Measurements from ENCODE around the gene BHMT. TPM values are rescaled to one million over a fixed set of nuclear protein-coding genes. Genes with fewer than 3 reads are reported as not detected.
"Not testable (repeated sequence)": the region's sequence is repeated elsewhere in the genome, so short reads cannot be mapped to it uniquely, and the experiment has no call there.

BHMT gene
- total RNA-seq, 2 donors from 2014 or later: not detected

DNA sequence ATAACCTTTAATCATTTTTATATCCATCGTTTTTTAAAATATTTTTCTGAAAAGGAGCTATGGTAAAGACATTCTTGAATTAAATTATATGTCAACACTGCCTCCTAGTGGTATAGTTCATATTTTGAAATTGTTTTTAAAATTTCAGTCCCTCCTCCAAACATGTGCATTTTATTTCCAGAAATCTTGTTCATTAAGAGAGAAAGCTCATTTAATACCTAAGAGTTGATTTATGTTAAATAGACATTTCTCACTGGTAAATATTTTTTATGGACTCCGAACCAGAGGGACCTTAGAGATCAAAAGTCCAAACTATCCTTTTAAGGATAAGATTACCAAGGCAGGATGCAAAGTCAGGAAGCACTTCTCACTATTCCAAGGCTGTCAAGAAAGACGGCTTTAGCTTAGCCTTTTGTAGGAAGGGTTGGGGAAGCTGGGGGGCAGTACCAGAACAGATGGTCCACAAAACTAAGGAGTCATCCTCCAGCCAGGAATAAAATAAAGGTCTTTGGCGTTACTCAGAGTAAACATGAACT is 21.6 kb downstream of the BHMT start:
- no peak for DNase-seq
- H3K27ac Mint-ChIP-seq: peak overlapping the region; percentile 61
- H3K9me3 ChIP-seq (ENCODE audit: control insufficient read depth, low read length, poor library complexity, severe bottlenecking): no peaks in the 10 kb centered on the region
- H3K27me3 Mint-ChIP-seq: peaks cover 12% of the 10 kb centered on the region
- peaks cover 17% of the 10 kb centered on the region for H3K4me1 Mint-ChIP-seq
- peak overlapping the region; percentile 78 for H3K4me3 Mint-ChIP-seq
- H3K36me3 Mint-ChIP-seq (ENCODE audit: low read depth): no peaks in the 10 kb centered on the region
- peak; percentile 65 for ATAC-seq

DNA sequence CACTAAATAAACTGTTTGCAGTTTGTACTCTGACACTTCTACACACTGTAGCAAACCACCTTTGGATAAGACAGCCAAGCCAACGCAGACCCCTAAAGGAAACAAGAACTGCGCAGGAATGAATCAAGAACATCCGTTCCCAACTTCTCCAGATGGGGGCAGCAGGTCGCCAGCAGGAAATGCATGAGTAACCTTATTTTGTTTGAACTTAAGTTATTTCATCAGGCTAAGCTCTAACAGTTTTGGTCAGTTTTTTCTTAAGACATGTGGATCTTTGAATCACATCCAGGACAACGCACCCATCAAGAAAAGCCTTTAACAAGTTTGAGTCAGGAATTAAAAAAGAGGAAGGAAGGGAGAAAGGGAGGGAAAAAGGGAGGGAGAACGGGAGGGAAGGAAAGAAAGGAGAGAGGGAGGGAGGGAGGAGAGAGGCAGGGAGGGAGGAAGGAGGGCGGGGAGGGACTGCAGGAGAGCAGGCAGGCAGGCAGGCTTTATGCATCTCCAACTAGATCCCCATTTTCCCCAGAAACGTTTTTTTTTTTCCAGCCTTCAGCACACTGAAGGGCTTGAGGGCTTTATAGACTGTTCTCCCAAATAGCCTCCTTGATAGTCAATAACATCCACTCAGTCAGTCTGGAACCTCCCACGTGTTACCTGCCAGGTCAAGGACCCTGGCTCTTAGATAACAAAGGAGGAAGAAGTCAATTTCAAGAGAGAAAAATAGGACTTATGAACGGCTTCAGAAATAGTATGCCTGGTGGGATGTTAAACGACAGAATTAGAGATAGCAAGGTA is 22.2 kb downstream of the BHMT start:
- peaks cover 15% of the 10 kb centered on the region for H3K4me1 Mint-ChIP-seq
- peaks cover 12% of the 10 kb centered on the region for H3K27me3 Mint-ChIP-seq
- DNase-seq (peak in 2 of 3 donors; percentile 20 to 41), ATAC-seq (peak; percentile 82)
- H3K27ac Mint-ChIP-seq: peak overlapping the region; percentile 61
- H3K4me3 Mint-ChIP-seq: peak overlapping the region; percentile 78
- H3K9me3 ChIP-seq (ENCODE audit: control insufficient read depth, low read length, poor library complexity, severe bottlenecking): no peaks in the 10 kb centered on the region
- H3K36me3 Mint-ChIP-seq (ENCODE audit: low read depth): no peaks in the 10 kb centered on the region

GRCh38 chr5:79135790-79136553 is 24.4 kb downstream of the BHMT start:
- Mint-ChIP-seq H3K4me3 (no peak overlapping the region), H3K36me3 (ENCODE audit: low read depth) (no peaks in the 10 kb centered on the region), H3K4me1 (peaks cover 11% of the 10 kb centered on the region), H3K27ac (no peak overlapping the region), H3K27me3 (peaks cover 12% of the 10 kb centered on the region)
- H3K9me3 ChIP-seq (ENCODE audit: control insufficient read depth, low read length, poor library complexity, severe bottlenecking): no peaks in the 10 kb centered on the region
- DNase-seq (no peak), ATAC-seq (no peak)

- Mint-ChIP-seq H3K36me3 (ENCODE audit: low read depth) (no peaks in the 10 kb centered on the region), H3K27me3 (peaks cover 12% of the 10 kb centered on the region)
Measured at GRCh38 chr5:79136618-79137017, 25.0 kb downstream of the BHMT start.

DNA sequence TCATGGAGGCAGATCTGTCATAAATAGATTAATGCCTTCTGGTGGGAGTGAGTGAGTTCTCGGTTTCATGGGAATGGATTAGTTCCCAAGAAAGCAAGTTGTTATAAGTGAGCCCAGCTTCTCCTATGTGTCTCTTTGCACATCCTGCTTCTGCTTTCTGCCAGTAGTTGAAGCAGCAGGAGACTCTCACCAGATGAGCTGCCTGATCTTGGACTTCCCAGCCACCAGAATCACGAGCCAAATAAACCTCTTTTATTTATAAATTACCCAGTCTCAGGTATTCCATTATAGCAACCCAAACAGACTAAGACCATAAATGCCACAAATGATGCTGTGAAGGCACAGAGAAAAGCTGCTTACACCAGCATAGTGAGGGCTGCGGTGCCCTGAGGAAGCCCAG is 28.9 kb downstream of the BHMT start:
- ATAC-seq (no peak), DNase-seq (no peak)
- H3K27me3 Mint-ChIP-seq: peaks cover 11% of the 10 kb centered on the region
- H3K9me3 ChIP-seq (ENCODE audit: control insufficient read depth, low read length, poor library complexity, severe bottlenecking): no peaks in the 10 kb centered on the region
- no peak overlapping the region for H3K4me3 Mint-ChIP-seq
- no peak overlapping the region for H3K27ac Mint-ChIP-seq
- H3K4me1 Mint-ChIP-seq: no peaks in the 10 kb centered on the region
- peaks cover 4% of the 10 kb centered on the region for H3K36me3 Mint-ChIP-seq (ENCODE audit: low read depth)

More at GRCh38 chr5:79136618-79137017, 25.0 kb downstream of the BHMT start:
- no peaks in the 10 kb centered on the region for H3K9me3 ChIP-seq (ENCODE audit: control insufficient read depth, low read length, poor library complexity, severe bottlenecking)
- Mint-ChIP-seq H3K27ac (no peak overlapping the region), H3K4me3 (no peak overlapping the region), H3K4me1 (peaks cover 11% of the 10 kb centered on the region)
- DNase-seq: no peak
- no peak for ATAC-seq

GRCh38 chr5:79143684-79144379 is 32.2 kb downstream of the BHMT start:
- no peak overlapping the region for H3K27ac Mint-ChIP-seq
- H3K27me3 Mint-ChIP-seq: peaks cover 22% of the 10 kb centered on the region
- no peak overlapping the region for H3K4me3 Mint-ChIP-seq
- DNase-seq: no peak
- peaks cover 5% of the 10 kb centered on the region for H3K36me3 Mint-ChIP-seq (ENCODE audit: low read depth)
- no peaks in the 10 kb centered on the region for H3K9me3 ChIP-seq (ENCODE audit: control insufficient read depth, low read length, poor library complexity, severe bottlenecking)
- no peak for ATAC-seq
- no peaks in the 10 kb centered on the region for H3K4me1 Mint-ChIP-seq

GRCh38 chr5:79147076-79147475 is 35.5 kb downstream of the BHMT start:
- Mint-ChIP-seq H3K27me3 (peaks cover 27% of the 10 kb centered on the region), H3K4me1 (no peaks in the 10 kb centered on the region), H3K36me3 (ENCODE audit: low read depth) (peaks cover 5% of the 10 kb centered on the region), H3K4me3 (no peak overlapping the region), H3K27ac (no peak overlapping the region)
- no peaks in the 10 kb centered on the region for H3K9me3 ChIP-seq (ENCODE audit: control insufficient read depth, low read length, poor library complexity, severe bottlenecking)
- DNase-seq (no peak), ATAC-seq (no peak)

- no peaks in the 10 kb centered on the region for H3K9me3 ChIP-seq (ENCODE audit: control insufficient read depth, low read length, poor library complexity, severe bottlenecking)
- no peak overlapping the region for H3K4me3 Mint-ChIP-seq
- H3K27me3 Mint-ChIP-seq: peaks cover 30% of the 10 kb centered on the region
- peaks cover 2% of the 10 kb centered on the region for H3K4me1 Mint-ChIP-seq
- H3K27ac Mint-ChIP-seq: no peak overlapping the region
- H3K36me3 Mint-ChIP-seq (ENCODE audit: low read depth): peaks cover 5% of the 10 kb centered on the region
- no peak for ATAC-seq
- no peak for DNase-seq
Measured at GRCh38 chr5:79149433-79149832, 37.8 kb downstream of the BHMT start.

- ATAC-seq (no peak), DNase-seq (no peak)
- H3K4me3 Mint-ChIP-seq: no peak overlapping the region
- peak overlapping the region; percentile 34 for H3K27ac Mint-ChIP-seq
- H3K9me3 ChIP-seq (ENCODE audit: control insufficient read depth, low read length, poor library complexity, severe bottlenecking): no peaks in the 10 kb centered on the region
- peaks cover 2% of the 10 kb centered on the region for H3K4me1 Mint-ChIP-seq
- peaks cover 5% of the 10 kb centered on the region for H3K36me3 Mint-ChIP-seq (ENCODE audit: low read depth)
- H3K27me3 Mint-ChIP-seq: peaks cover 35% of the 10 kb centered on the region
Measured at GRCh38 chr5:79151942-79152671, 40.5 kb downstream of the BHMT start.

DNA sequence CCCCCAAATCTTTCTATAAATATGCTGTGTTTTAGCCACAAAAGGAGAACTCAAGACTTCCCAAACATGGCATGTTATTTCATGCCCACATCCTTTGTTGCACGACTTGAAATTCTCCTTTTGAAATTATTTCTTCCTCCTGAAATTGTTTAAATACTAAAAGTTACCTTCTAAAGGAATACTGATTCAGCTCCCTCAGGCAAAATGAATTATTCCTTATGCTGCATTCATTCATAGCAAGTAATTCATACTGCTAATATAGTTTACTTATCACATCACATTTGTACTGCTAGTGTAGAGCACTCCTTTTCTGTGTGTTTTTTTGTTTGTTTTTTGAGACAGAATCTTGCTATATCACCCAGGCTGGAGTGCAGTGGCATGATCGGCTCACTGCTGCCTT is 45.7 kb downstream of the BHMT start:
- ATAC-seq: no peak

DNA sequence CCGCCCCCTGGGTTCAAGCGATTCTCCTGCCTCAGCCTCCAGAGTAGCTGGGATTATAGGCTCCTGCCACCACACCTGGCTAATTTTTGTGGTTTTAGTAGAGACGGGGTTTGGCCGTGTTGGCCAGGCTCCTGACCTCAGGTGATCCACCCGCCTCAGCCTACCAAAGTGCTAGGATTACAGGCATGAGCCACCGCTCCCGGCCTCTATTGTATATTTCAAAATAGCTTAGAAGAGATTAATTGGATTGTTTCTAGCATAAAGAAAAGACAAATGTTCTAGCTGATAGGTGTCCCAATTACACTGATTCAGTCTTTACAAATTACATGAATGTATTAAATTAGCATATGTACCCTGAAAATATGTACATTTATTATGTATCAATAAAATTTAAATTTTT is 50.0 kb downstream of the BHMT start:
- peaks cover 12% of the 10 kb centered on the region for H3K27me3 Mint-ChIP-seq
- not testable (repeated sequence) for H3K9me3 ChIP-seq (ENCODE audit: control insufficient read depth, low read length, poor library complexity, severe bottlenecking); H3K4me3 Mint-ChIP-seq; H3K27ac Mint-ChIP-seq; H3K36me3 Mint-ChIP-seq (ENCODE audit: low read depth); H3K4me1 Mint-ChIP-seq; ATAC-seq; DNase-seq

More for the DNA sequence above, 45.7 kb downstream of the BHMT start:
- Mint-ChIP-seq H3K27me3 (peaks cover 29% of the 10 kb centered on the region), H3K36me3 (ENCODE audit: low read depth) (peaks cover 3% of the 10 kb centered on the region), H3K4me1 (peaks cover 1% of the 10 kb centered on the region), H3K4me3 (no peak overlapping the region), H3K27ac (no peak overlapping the region)
- DNase-seq: no peak
- no peaks in the 10 kb centered on the region for H3K9me3 ChIP-seq (ENCODE audit: control insufficient read depth, low read length, poor library complexity, severe bottlenecking)

GRCh38 chr5:79168031-79168430 is 56.4 kb downstream of the BHMT start:
- Mint-ChIP-seq H3K27ac (no peak overlapping the region), H3K27me3 (no peaks in the 10 kb centered on the region), H3K36me3 (ENCODE audit: low read depth) (peaks cover 2% of the 10 kb centered on the region), H3K4me3 (no peak overlapping the region), H3K4me1 (peaks cover 3% of the 10 kb centered on the region)
- no peak for ATAC-seq
- no peak for DNase-seq
- H3K9me3 ChIP-seq (ENCODE audit: control insufficient read depth, low read length, poor library complexity, severe bottlenecking): no peaks in the 10 kb centered on the region

All from T-helper 17 cell (primary cell).